ENCODE measurements around the gene CCR2. TPM values are rescaled to one million over a fixed set of nuclear protein-coding genes. Genes with fewer than 3 reads are reported as not detected.
"Not testable (repeated sequence)": the region's sequence is repeated elsewhere in the genome, so short reads cannot be mapped to it uniquely, and the experiment has no call there.

The CCR2 gene
- total and polyA plus RNA-seq, 2 experiments from 2014 or later = not detected

DNA sequence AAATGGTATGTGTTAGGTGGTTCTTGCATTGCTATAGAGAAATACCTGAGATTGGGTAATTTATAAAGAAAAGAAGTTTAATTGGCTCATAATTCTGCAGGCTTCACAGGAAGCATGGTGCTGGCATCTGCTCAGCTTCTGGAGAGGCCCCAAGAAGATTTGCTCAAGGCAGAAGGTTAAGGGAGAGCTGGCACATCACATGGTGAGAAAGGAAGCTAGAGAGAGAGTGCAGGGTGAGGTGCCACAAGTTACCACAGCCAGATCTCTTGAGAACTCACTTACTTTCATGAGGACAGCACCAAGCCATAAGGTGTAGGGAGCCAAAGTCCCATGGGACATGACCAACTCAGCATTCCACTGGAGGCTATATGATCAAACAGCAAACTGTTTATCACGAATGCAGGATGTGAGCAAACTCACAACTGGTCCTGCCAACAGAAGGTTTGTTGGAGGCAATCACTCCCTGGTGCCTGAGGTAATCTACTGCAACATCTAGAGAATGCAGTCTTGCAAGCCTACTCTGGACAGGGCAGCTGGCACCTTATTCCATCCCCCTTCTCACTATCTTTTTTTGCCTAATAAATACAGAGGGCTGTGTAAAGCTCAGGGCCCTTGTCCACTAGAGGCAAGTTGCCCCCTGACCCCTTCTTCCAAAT is 28.1 kb upstream of the CCR2 start:
- no peak overlapping the region for H3K4me2 ChIP-seq (ENCODE audit: unreplicated experiment)
- H2AFZ ChIP-seq = no peak overlapping the region
- TF ChIP-seq EZH2 (IDR thresholded peaks at IDR 0.05; ENCODE audit: insufficient read depth, poor library complexity, severe bottlenecking) (no peak), EZH2phosphoT487 (IDR thresholded peaks at IDR 0.05; ENCODE audit: insufficient read depth, low read depth) (no peak)
- no peaks in the 10 kb centered on the region for H3K79me2 ChIP-seq (ENCODE audit: insufficient read depth)
- H3K27me3 ChIP-seq (replicated peaks; ENCODE audit: insufficient read depth) = peaks cover 24% of the 10 kb centered on the region
- H3K9me3 ChIP-seq (ENCODE audit: low read depth) = no peaks in the 10 kb centered on the region
- in situ Hi-C loops (cut with MboI) = no loop called here
- no peaks in the 10 kb centered on the region for H4K20me1 ChIP-seq (ENCODE audit: insufficient read depth)
- no peaks in the 10 kb centered on the region for H3F3A ChIP-seq (ENCODE audit: insufficient read depth)
- H3K9me2 ChIP-seq (ENCODE audit: insufficient read depth) = no peaks in the 10 kb centered on the region
- no peak for DNase-seq
- no peaks in the 10 kb centered on the region for H3K4me1 ChIP-seq (ENCODE audit: insufficient read depth)
- no peak overlapping the region for H3K4me3 ChIP-seq
- no peak overlapping the region for H3K27ac ChIP-seq
- no peak overlapping the region for H3K9ac ChIP-seq
- H3K36me3 ChIP-seq (ENCODE audit: low read depth) = no peaks in the 10 kb centered on the region
- 44% methylated on average over 1 of the region's 1 CpG for WGBS, 2 experiments (ENCODE audit: low coverage in 1 of 2, low lambda C conversion rate in 2 of 2, missing lambda C conversion rate in 2 of 2)

DNA sequence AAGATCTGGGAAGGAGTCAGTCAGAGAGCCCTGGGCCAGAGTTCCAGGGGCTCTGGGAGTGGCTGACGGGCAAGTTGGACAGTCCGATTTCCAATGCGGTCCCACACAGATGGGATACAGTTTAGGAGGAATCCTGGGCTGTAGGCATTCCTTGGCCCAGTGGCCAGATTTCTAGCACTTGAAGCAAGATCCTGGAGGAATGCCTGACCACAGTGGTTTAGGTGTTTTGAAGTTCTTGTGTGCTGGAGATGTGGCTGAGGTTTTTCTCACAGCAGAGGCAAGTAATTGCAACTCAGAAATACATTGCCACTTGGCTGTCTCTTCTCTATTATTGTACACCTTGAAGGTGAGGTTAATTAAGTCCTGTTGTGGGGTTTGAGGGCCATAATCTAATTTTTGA is 23.2 kb upstream of the CCR2 start:
- H3K27ac ChIP-seq; H3K9ac ChIP-seq; H3K4me1 ChIP-seq (ENCODE audit: insufficient read depth); DNase-seq; H3K9me3 ChIP-seq (ENCODE audit: low read depth); H4K20me1 ChIP-seq (ENCODE audit: insufficient read depth); H3K4me3 ChIP-seq; H3K4me2 ChIP-seq (ENCODE audit: unreplicated experiment); H3F3A ChIP-seq (ENCODE audit: insufficient read depth); H3K36me3 ChIP-seq (ENCODE audit: low read depth); H2AFZ ChIP-seq; H3K79me2 ChIP-seq (ENCODE audit: insufficient read depth); H3K9me2 ChIP-seq (ENCODE audit: insufficient read depth); in situ Hi-C loops (cut with MboI): not testable (repeated sequence)
- 62 to 81% methylated on average over 3 of the region's 3 CpGs for WGBS, 2 experiments (ENCODE audit: low coverage in 1 of 2, low lambda C conversion rate in 2 of 2, missing lambda C conversion rate in 2 of 2)
- peaks cover 24% of the 10 kb centered on the region; the same call in 1 of the 2 replicates for H3K27me3 ChIP-seq (replicated peaks; ENCODE audit: insufficient read depth)

DNA sequence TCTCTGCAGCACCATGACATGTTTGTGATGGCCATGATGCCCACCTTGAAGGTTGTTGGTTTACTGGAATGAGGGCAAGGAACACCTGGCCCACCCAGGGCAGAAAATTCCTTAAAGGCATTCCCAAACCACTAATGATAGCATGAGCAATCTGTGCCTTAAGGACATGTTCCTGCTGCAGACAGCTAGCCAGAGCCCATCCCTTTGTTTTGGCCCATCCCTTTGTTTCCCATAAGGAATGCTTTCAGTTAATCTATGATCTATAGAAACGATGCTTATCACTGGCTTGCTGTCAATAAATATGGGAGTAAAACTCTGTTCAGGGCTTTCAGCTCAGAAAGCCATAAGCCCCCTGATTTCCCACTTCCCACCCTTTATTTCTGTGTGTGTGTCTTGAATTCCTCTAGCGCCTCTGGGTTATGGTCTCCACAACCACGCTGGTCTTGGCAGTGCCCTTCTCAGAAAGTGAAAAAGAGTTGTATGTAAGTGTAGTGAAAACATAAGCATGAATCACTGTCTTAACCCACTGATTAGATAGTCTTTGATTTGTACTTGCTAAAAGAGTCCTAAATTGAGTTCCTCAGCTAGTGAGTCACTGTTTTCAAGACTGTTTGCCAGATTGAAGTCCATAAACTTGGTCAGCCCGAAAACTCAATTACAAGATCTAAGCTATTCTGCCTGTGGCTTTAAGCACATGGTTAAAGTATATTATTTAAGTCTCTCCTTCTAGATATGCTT is 19.0 kb upstream of the CCR2 start:
- in situ Hi-C loops (cut with MboI) = no loop called here
- Histone ChIP-seq H4K20me1 (ENCODE audit: insufficient read depth) (no peaks in the 10 kb centered on the region), H2AFZ (no peak overlapping the region), H3K9me2 (ENCODE audit: insufficient read depth) (no peaks in the 10 kb centered on the region), H3K27me3 (replicated peaks; ENCODE audit: insufficient read depth) (peaks cover 33% of the 10 kb centered on the region; the same call in 1 of the 2 replicates), H3F3A (ENCODE audit: insufficient read depth) (no peaks in the 10 kb centered on the region), H3K4me2 (ENCODE audit: unreplicated experiment) (no peak overlapping the region), H3K9me3 (ENCODE audit: low read depth) (no peaks in the 10 kb centered on the region), H3K36me3 (ENCODE audit: low read depth) (no peaks in the 10 kb centered on the region), H3K4me1 (ENCODE audit: insufficient read depth) (no peaks in the 10 kb centered on the region), H3K9ac (no peak overlapping the region), H3K4me3 (no peak overlapping the region), H3K79me2 (ENCODE audit: insufficient read depth) (no peaks in the 10 kb centered on the region), H3K27ac (no peak overlapping the region)
- 16 to 19% methylated on average over 4 of the region's 4 CpGs for WGBS, 2 experiments (ENCODE audit: low coverage in 1 of 2, low lambda C conversion rate in 2 of 2, missing lambda C conversion rate in 2 of 2)
- DNase-seq = peak; percentile 35
- TF ChIP-seq EZH2 (IDR thresholded peaks at IDR 0.05; ENCODE audit: insufficient read depth, poor library complexity, severe bottlenecking) (no peak), EZH2phosphoT487 (IDR thresholded peaks at IDR 0.05; ENCODE audit: insufficient read depth, low read depth) (no peak)

DNA sequence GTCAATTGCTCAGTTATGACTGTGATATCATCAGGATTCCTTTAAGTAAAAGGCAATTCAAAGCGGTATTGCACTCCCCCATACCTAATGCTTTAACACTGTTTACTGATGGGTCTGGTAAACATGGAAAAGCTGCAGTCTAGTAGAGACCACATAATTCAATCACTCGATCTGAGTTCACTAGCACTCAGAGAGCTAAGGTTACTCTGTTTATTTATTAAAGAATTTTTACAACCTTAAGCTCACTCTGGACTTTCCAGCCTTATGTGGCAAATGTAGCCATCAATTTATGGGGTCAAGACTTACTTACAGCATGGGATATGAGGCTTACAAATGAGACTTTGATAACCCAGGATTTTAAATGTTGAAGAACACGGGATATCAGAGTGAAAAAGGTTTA is 18.4 kb upstream of the CCR2 start:
- Histone ChIP-seq H3K9ac (no peak overlapping the region), H3K4me1 (ENCODE audit: insufficient read depth) (no peaks in the 10 kb centered on the region), H3K27ac (no peak overlapping the region), H3F3A (ENCODE audit: insufficient read depth) (no peaks in the 10 kb centered on the region), H2AFZ (no peak overlapping the region), H3K9me3 (ENCODE audit: low read depth) (no peaks in the 10 kb centered on the region), H3K9me2 (ENCODE audit: insufficient read depth) (no peaks in the 10 kb centered on the region), H3K79me2 (ENCODE audit: insufficient read depth) (no peaks in the 10 kb centered on the region), H4K20me1 (ENCODE audit: insufficient read depth) (no peaks in the 10 kb centered on the region), H3K4me3 (no peak overlapping the region), H3K4me2 (ENCODE audit: unreplicated experiment) (no peak overlapping the region), H3K36me3 (ENCODE audit: low read depth) (no peaks in the 10 kb centered on the region), H3K27me3 (replicated peaks; ENCODE audit: insufficient read depth) (peaks cover 33% of the 10 kb centered on the region; the same call in 1 of the 2 replicates)
- WGBS, 2 experiments (ENCODE audit: low coverage in 1 of 2, low lambda C conversion rate in 2 of 2, missing lambda C conversion rate in 2 of 2) = 53 to 57% methylated on average over 3 of the region's 3 CpGs
- DNase-seq = no peak
- no peak for TF ChIP-seq EZH2phosphoT487 (IDR thresholded peaks at IDR 0.05; ENCODE audit: insufficient read depth, low read depth)
- TF ChIP-seq EZH2 (IDR thresholded peaks at IDR 0.05; ENCODE audit: insufficient read depth, poor library complexity, severe bottlenecking) = no peak
- in situ Hi-C loops (cut with MboI) = no loop called here
